GM21576 (cell line): Measurements from ENCODE around the gene HNRNPCL4.
"Not testable (repeated sequence)": the region's sequence is repeated elsewhere in the genome, so short reads cannot be mapped to it uniquely, and the experiment has no call there.

Source experiments
- ATAC-seq: cut with Tn5 transposase; IDR thresholded peaks from one replicate; pipeline ENCODE4 v1.9.1; 2021; ENCODE audit warnings: mild to moderate bottlenecking, moderate library complexity; ENCODE audit not compliant: unreplicated experiment

Gene HNRNPCL4

DNA sequence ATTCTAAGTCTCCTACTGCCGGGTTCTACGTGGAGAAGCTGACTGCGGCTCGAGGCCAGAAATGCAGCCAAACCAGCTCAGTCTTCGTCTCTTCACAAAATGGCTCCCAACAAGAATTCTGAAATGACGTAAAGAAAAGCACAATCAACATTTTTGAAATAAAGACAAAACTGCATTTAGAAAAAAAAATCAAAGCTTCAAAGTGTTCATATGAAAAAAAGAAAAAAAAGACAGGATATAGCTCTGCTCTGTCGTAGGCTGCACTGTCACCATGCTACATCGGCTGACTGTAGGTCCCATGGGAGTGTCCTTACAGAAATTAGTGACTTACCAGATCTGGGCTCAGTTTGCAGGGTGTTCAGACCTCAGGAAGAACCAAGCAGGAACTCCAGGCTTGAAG lies at the start of gene HNRNPCL4:
Gene HNRNPCL4 (minus strand): TSS at position 101 of the 400 bp plus-strand sequence. CDS start 164 bp downstream, outside the sequence.
- not testable (repeated sequence) for ATAC-seq

DNA sequence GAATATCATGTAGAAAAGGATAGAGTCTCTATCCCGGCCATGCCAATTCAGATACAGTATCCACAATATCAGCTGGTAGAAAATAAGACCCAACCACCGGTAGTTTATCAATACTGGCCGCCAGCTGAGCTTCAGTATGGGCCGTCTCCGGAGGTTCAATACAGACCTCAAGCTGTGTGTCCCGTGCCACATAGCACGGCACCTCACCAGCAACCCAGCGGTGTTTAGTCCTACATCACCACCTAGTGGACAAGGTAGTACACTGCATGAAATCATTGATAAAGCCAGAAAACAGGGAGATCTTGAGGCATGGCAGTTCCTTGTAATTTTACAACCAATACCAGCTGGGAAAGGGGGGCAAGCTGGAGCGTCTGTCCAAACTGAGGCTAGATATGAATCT lies 43.3 kb upstream of the HNRNPCL4 start:
- ATAC-seq: not testable (repeated sequence)

GRCh38 chr1:13201309-13201708 lies 35.9 kb upstream of the HNRNPCL4 start, which contains the start of gene PRAMEF13:
Gene PRAMEF13, minus strand, starts transcription at chr1:13201409. Its CDS starts 1,820 bp downstream, at chr1:13199589.
- ATAC-seq: not testable (repeated sequence)

DNA sequence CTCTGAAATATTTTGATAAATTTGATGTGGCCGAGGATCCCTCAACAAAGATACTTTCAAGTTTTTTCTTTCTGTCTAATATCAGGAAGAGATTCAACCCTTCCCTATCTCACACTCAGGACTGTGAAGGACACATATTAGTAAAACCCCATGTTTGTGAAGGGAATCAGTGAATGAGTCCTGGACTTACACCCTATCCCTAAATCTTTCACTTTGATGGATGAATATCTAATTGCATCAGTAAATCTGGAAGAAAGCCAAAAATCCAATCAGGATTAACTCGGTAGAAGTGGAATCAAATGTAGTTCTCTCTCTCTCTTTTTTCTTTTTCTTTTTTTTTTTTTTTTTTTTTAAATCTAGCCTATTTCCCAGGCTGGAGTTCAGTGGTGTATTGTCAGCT lies 6.1 kb upstream of the HNRNPCL4 start, which contains the start of gene PRAMEF9:
Gene PRAMEF9 (plus strand): TSS at position 301 of the 400 bp plus-strand sequence. CDS start 3,433 bp downstream, outside the sequence.
- ATAC-seq: not testable (repeated sequence)

GRCh38 chr1:13155909-13156308 lies 9.5 kb downstream of the HNRNPCL4 start, which contains the start of gene PRAMEF26:
Gene PRAMEF26, minus strand, starts transcription at chr1:13156009. Its CDS starts 2,914 bp downstream, at chr1:13153095.
- ATAC-seq: not testable (repeated sequence)

GRCh38 chr1:13116754-13117153 lies 48.7 kb downstream of the HNRNPCL4 start, which contains the start of gene HNRNPCL2:
Gene HNRNPCL2, minus strand, starts transcription at chr1:13116854. Its CDS starts 454 bp downstream, at chr1:13116400.
- not testable (repeated sequence) for ATAC-seq
